T-helper 2 cell treated with Interferon-gamma antibody and Interleukin-4, amounts not matched to agents 5 μg/mL and 100 μg/mL, for 36 hours (primary cell): Measurements from ENCODE around the gene SPINK14.

Source experiments
- DNase-seq: peaks from one replicate; pipeline ENCODE4 v3.0.0; 2021; ENCODE audit warnings: low spot score
- H3K27ac Mint-ChIP-seq: one replicate; pipeline ENCODE4 v1.8.0; 2021; ENCODE audit warnings: mild to moderate bottlenecking, mixed read lengths
- H3K27me3 Mint-ChIP-seq: one replicate; pipeline ENCODE4 v1.8.0; 2021; ENCODE audit warnings: low read depth, mixed read lengths
- H3K36me3 Mint-ChIP-seq: one replicate; pipeline ENCODE4 v1.8.0; 2021; ENCODE audit warnings: low read depth, mixed read lengths
- H3K4me1 Mint-ChIP-seq: one replicate; pipeline ENCODE4 v1.8.0; 2021; ENCODE audit warnings: low read depth, mixed read lengths
- H3K4me3 Mint-ChIP-seq: one replicate; pipeline ENCODE4 v1.8.0; 2022; ENCODE audit warnings: mild to moderate bottlenecking, moderate library complexity, mixed read lengths
- H3K9me3 Mint-ChIP-seq: one replicate; pipeline ENCODE4 v1.8.0; 2021; ENCODE audit warnings: mixed read lengths

The SPINK14 gene, protein sequence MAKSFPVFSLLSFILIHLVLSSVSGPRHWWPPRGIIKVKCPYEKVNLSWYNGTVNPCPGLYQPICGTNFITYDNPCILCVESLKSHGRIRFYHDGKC

DNA sequence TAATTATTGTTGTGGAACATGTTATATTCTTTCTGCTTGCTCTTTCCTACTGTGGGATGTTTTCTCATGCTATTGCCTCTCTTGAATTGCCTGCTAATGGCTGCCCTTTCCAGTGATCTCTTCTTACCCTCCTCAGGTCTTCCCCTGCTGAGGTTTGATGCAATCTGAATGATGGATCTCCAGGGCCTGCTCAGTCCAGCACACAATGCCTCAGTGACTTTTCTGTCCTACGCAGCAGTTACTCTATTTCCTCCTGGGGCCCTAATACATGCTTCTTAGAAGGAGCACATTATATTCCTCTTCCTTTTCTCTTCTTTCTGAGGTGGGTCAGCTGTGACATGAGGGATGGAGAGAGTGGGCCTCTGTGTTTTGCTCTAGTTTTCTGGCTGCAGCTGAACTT lies at the start of gene SPINK14:
SPINK14 (plus strand) TSS at position 301 of the 400 bp plus-strand sequence. CDS start 1,187 bp downstream, outside the sequence.
- Mint-ChIP-seq H3K27ac (no peak within 1 kb of the TSS), H3K4me3 (no peak within 1 kb of the TSS), H3K36me3 (no peaks in the 10 kb centered on the region), H3K27me3 (no peaks in the 10 kb centered on the region), H3K9me3 (no peaks in the 10 kb centered on the region), H3K4me1 (no peaks in the 10 kb centered on the region)
- DNase-seq = no peak

DNA sequence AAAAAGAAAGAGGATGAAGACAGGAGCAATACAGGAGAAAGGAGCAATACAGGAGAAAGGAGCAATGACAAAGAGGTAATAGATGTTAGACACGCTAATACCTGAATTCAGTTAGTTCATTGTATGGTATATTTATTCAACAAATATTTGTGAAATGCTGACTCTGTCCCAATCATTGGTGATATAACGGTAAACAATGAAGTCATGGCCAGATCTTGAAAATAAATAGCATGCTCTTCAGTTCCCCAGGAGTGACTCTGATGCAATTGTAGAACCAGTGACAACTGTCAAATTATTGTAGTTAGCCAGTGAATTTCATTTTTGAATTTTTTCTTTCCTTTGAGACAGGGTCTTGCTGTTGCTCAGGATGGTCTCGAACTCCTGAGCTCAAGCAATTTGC lies 48.0 kb upstream of the SPINK14 start:
- Mint-ChIP-seq H3K27ac (no peak overlapping the region), H3K4me1 (no peaks in the 10 kb centered on the region), H3K9me3 (no peaks in the 10 kb centered on the region), H3K36me3 (no peaks in the 10 kb centered on the region), H3K27me3 (no peaks in the 10 kb centered on the region), H3K4me3 (no peak overlapping the region)
- DNase-seq = no peak

DNA sequence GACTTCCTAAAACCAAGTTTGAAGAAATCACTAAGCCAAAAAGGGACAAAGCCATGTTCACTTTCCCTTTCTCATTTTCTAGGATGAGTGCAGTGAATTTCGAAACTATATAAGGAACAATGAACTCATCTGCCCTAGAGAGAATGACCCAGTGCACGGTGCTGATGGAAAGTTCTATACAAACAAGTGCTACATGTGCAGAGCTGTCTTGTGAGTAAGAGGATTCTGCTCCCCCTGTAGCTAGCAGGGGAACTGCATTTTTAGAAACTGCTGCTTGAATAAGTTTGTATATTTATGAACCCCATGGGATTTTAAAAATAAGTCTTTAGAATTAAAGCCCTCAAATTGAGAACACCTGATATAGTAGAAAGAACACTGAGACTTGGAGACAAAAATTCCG lies 42.7 kb upstream of the SPINK14 start:
- no peak for DNase-seq
- Mint-ChIP-seq H3K4me3 (no peak overlapping the region), H3K4me1 (no peaks in the 10 kb centered on the region), H3K36me3 (no peaks in the 10 kb centered on the region), H3K27ac (no peak overlapping the region), H3K9me3 (no peaks in the 10 kb centered on the region), H3K27me3 (no peaks in the 10 kb centered on the region)

DNA sequence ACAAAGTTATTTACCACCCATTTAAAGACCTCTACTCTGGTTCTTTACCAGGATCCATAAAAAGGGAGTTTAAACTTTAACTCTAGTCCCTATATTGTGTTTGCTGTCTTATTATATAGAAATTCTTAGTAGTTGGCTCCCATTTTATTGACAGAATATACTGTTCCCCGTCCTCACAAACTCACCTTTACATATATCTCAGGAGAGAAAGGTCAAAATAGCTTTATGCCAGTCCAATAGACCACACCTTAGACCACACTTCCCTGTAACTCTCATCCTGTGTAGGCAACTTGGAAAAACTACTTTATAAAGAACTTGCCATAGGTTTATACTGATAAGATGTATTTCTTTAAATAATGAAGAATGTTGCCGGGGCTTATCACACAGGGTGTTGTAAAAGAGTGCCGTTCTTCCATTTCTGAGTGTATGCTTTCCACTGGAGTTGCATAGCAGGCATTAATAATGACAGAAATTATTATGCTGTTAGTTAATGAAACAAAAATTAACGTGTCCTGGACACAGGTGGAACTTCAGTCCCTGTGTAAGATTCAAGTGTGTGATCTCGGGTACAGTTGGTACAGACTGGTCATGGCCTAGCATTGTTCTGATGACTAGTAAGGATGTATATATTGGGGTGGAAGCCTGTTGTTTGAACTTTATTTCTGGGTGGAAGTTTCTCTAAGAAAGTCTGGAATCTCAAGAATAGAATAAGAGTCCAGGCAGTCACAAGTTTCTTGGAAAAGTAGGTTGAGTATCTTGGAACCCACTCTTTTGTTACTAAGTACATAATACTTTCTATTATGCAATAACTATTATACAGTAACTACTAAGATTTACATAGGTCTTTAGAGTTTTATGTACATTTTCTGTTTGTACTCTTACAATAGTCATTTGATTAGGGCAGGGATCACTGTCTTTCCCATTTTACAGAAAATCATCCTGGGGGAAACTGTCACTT lies 33.0 kb upstream of the SPINK14 start:
- Mint-ChIP-seq H3K4me3 (no peak overlapping the region), H3K27me3 (no peaks in the 10 kb centered on the region)
- no peak for DNase-seq

DNA sequence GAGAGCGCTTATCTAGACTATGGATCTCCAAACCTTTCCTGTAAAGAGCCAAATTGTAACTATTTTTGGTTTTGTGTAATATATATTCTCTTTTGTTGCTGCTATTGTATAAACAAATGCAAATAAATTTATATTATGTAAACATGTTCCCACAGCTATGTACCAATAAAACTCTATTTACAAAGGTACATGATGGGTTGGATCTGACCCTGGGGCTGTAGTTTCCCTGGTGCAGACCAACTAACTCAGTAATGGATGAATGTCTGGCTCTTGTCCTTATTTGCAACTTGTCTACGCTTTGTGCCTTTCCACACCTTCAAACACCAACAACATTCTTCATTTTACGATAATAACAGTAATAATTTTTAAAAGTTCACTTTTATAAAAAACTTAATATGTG lies 27.5 kb upstream of the SPINK14 start:
- H3K36me3 Mint-ChIP-seq = no peaks in the 10 kb centered on the region

More for the DNA sequence above, 33.0 kb upstream of the SPINK14 start:
- H3K36me3 Mint-ChIP-seq = no peaks in the 10 kb centered on the region
- H3K4me1 Mint-ChIP-seq = no peaks in the 10 kb centered on the region
- H3K27ac Mint-ChIP-seq = no peak overlapping the region
- no peaks in the 10 kb centered on the region for H3K9me3 Mint-ChIP-seq

DNA sequence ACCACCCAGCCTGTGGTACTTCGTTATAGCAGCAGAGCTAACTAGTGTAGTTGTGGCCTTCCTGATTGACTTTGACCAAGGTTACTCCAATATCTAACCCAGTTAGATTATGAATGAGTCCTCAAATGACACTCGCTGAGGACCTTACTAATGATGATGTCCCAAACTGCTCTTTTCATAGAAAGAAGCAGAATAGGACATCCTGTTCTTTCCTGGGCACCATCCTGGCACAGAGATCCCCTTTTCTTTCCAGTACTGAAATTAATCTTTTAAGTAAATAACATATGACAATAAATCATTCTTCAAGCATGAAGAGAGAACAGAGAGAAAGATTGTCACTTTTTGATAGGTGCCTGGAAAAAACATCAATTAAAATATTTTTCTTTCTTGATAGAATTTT lies 26.7 kb upstream of the SPINK14 start:
- no peak overlapping the region for H3K27ac Mint-ChIP-seq
- no peaks in the 10 kb centered on the region for H3K27me3 Mint-ChIP-seq
- DNase-seq = no peak
- no peaks in the 10 kb centered on the region for H3K9me3 Mint-ChIP-seq
- H3K4me1 Mint-ChIP-seq = no peaks in the 10 kb centered on the region
- H3K36me3 Mint-ChIP-seq = no peaks in the 10 kb centered on the region
- H3K4me3 Mint-ChIP-seq = no peak overlapping the region

More for the DNA sequence above, 27.5 kb upstream of the SPINK14 start:
- DNase-seq = no peak
- H3K9me3 Mint-ChIP-seq = no peaks in the 10 kb centered on the region
- H3K27ac Mint-ChIP-seq = no peak overlapping the region
- H3K27me3 Mint-ChIP-seq = no peaks in the 10 kb centered on the region
- no peaks in the 10 kb centered on the region for H3K4me1 Mint-ChIP-seq
- H3K4me3 Mint-ChIP-seq = no peak overlapping the region

DNA sequence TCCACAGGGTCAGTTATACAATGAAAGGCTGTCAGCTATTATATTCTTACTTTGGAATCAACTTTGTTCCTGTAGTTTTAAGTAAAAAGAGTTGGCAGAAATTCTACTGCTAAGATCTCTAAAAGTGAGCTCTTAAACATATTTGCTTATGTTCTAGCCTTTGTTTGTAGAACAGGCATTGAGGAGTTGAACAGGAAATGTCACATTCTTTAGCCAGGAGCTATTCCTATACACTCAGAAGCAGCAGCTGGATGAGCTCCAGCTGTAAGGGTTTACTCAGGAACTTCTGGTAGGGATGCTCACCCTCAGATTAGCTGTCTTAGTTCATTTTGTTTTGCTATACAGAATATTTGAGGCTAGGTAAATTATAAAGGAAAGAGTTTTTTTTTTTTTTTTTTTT lies 22.4 kb upstream of the SPINK14 start:
- H3K4me3 Mint-ChIP-seq = no peak overlapping the region
- H3K27me3 Mint-ChIP-seq = no peaks in the 10 kb centered on the region
- no peak overlapping the region for H3K27ac Mint-ChIP-seq
- no peaks in the 10 kb centered on the region for H3K9me3 Mint-ChIP-seq
- DNase-seq = no peak
- no peaks in the 10 kb centered on the region for H3K4me1 Mint-ChIP-seq
- H3K36me3 Mint-ChIP-seq = no peaks in the 10 kb centered on the region

DNA sequence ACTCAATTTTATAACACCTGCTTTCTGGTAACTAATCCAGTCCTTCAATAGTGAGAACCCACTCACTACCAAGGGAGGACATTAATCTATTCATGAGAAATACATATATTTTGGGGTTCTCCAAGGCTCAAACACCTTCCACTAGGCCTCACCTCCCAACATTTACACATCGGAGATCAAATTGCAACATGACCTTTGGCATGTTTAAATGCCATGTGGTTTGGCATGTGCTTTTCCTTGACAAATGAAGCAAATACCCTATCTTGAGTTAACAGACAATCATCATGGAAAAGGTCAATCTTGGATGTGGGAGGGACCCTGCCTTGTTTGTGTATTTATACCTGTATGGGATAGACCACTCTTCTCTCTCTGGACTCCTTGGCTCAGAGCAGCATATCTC lies 21.9 kb upstream of the SPINK14 start:
- H3K4me1 Mint-ChIP-seq = no peaks in the 10 kb centered on the region
- no peaks in the 10 kb centered on the region for H3K27me3 Mint-ChIP-seq
- no peaks in the 10 kb centered on the region for H3K36me3 Mint-ChIP-seq
- H3K27ac Mint-ChIP-seq = no peak overlapping the region
- no peak for DNase-seq
- no peak overlapping the region for H3K4me3 Mint-ChIP-seq
- no peaks in the 10 kb centered on the region for H3K9me3 Mint-ChIP-seq

DNA sequence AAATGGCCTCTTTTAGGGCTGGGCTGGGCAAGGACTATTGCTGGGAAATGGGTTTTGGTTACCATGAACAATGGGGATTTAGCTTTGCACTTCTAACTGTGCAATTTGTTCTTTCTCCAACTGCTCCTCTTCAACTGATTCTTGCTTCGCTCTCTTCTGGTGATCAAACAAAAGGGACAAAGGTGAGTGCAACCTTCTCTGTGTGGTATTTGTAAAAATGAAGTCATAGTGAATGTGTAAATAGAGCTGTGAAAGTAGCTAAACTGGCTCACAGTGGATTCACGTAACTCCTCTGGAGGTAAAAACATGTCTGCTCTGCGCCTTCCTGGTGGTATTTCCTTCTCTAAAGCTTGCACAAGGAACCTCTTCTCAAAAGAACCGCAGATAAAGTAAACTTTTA lies 20.9 kb upstream of the SPINK14 start:
- no peak for DNase-seq
- Mint-ChIP-seq H3K27ac (no peak overlapping the region), H3K9me3 (no peaks in the 10 kb centered on the region), H3K4me1 (no peaks in the 10 kb centered on the region), H3K27me3 (no peaks in the 10 kb centered on the region), H3K4me3 (no peak overlapping the region), H3K36me3 (no peaks in the 10 kb centered on the region)

DNA sequence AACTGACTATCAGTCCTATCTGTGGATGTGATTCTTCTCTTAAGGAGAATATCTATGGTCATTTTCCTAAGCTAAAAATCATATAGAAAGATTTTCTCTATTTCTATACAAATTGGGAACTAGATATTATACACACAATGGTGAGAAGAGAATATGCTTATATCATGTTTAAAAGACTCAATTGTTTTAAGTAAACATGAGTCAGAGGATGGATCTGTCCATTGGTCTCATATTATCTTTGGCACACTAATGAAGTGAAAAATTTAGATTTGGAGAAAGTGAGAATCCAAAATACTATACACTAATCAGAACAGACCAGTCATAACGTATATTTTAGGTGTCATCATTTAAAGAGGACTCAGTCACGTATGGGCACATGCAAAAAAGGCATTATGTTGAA lies 16.5 kb upstream of the SPINK14 start:
- H3K36me3 Mint-ChIP-seq = no peaks in the 10 kb centered on the region
- H3K4me3 Mint-ChIP-seq = no peak overlapping the region
- no peaks in the 10 kb centered on the region for H3K9me3 Mint-ChIP-seq
- H3K4me1 Mint-ChIP-seq = no peaks in the 10 kb centered on the region
- H3K27ac Mint-ChIP-seq = no peak overlapping the region
- H3K27me3 Mint-ChIP-seq = no peaks in the 10 kb centered on the region
- no peak for DNase-seq

DNA sequence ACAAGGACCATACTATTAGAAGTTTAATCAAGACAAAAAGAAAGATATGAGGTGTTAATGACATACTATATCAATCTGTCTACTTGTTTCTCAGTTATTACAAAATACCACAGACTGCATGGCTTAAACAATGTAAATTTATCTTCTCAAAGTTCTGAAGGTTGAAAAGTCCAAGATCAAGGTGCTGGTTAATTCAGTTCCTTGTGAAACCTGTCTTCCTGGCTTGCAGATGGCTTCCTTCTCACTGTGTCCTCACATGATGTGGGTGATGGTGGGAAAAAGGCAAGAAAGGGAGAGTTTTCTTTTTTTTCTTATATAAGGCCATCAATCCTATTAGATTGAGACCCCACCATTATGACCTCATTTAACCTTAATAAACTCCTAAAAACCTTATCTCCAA lies 15.6 kb upstream of the SPINK14 start:
- H3K4me3 Mint-ChIP-seq = no peak overlapping the region
- no peaks in the 10 kb centered on the region for H3K36me3 Mint-ChIP-seq
- H3K27me3 Mint-ChIP-seq = no peaks in the 10 kb centered on the region
- H3K27ac Mint-ChIP-seq = no peak overlapping the region
- H3K4me1 Mint-ChIP-seq = no peaks in the 10 kb centered on the region
- H3K9me3 Mint-ChIP-seq = no peaks in the 10 kb centered on the region
- no peak for DNase-seq

DNA sequence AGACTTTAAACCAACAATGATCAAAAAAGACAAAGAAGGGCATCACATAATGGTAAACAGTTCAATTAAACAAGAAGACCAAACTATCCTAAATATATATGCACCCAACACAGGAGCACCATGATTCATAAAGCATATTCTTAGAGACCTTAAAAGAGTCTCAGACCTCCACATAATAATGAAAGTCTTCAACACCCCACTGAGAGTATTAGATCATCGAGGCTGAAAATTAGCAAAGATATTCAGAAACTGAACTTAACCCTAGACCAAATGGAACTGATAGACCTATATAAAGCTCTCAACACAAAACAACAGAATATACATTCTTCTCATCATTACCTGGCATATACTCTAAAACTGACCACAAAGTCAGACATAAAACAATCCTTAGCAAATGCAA lies 11.7 kb upstream of the SPINK14 start:
- H3K27me3 Mint-ChIP-seq = no peaks in the 10 kb centered on the region
- H3K9me3 Mint-ChIP-seq = no peaks in the 10 kb centered on the region
- H3K4me1 Mint-ChIP-seq = no peaks in the 10 kb centered on the region
- H3K4me3 Mint-ChIP-seq = no peak overlapping the region
- no peak overlapping the region for H3K27ac Mint-ChIP-seq
- no peak for DNase-seq
- H3K36me3 Mint-ChIP-seq = no peaks in the 10 kb centered on the region

DNA sequence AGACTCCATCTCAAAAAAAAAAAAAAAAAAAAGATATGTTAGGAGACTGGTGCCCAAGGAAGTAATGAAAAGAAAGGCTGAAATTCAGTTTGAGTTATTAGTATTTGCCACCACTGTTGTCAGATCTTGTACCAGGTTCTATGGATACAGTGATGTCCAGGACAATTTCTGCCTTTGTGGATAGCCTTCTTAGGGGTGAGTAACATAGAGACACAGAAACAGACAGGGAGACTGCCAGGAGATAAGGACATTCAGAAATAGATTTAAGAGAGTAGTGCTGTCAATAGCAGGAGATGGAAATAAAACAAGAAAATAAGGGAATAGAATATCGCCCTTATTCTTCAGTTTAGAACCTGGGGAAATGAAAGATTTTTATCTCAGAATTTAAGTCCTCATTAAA lies 6.3 kb upstream of the SPINK14 start:
- no peaks in the 10 kb centered on the region for H3K9me3 Mint-ChIP-seq
- H3K4me1 Mint-ChIP-seq = no peaks in the 10 kb centered on the region
- H3K27ac Mint-ChIP-seq = no peak overlapping the region
- DNase-seq = no peak
- no peaks in the 10 kb centered on the region for H3K27me3 Mint-ChIP-seq
- no peak overlapping the region for H3K4me3 Mint-ChIP-seq
- no peaks in the 10 kb centered on the region for H3K36me3 Mint-ChIP-seq

DNA sequence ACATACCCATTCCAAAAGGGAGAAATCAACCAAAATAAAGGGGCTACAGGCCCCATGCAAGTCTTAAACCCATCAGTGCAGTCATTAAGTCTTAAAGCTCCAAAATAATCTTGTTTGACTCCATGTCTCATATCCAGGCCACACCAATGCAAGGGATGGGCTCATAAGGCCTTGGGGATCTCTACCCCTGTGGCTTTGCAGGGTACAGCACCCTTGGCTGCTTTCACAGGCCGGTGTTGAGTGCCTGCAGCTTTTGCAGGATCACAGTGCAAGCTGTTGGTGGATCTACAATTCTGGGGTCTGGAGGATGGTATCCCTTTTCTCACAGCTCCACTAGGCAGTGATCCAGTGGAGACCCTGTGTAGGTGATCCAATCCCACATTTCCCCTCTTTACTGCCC lies 5.0 kb upstream of the SPINK14 start:
- Mint-ChIP-seq H3K36me3 (no peaks in the 10 kb centered on the region), H3K4me3 (no peak overlapping the region), H3K27ac (no peak overlapping the region), H3K4me1 (no peaks in the 10 kb centered on the region), H3K27me3 (no peaks in the 10 kb centered on the region), H3K9me3 (no peaks in the 10 kb centered on the region)
- DNase-seq = no peak
